ENCODE data around the gene SNX13. TPM values are rescaled to one million over a fixed set of nuclear protein-coding genes. Genes with fewer than 3 reads are reported as not detected.

Gene SNX13
- total RNA-seq, 1 experiment from 2014 or later = 41.8 TPM

DNA sequence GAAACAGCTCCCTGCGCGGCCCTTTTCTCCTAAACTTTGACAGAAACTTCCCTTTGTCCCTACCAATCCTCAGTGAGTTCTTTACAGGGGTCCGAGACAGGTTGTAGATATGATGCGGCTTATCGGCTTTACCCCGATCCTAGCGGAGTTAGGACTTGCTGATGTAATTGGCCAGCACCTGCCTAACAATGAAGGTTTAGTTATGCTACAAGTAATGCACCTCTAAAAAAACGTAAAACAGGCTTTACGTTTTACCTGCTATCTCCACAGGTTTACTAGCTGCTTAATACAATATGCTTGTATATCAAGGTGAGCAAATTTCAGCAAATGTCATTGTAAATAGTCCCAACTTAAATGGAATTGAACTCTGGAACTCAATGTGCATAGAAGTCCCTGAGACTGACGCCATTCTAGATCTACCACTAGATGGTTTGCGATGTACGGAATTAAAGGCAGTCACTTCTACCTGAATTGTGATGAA lies 697 bp upstream of the SNX13 start:
- peaks cover 4% of the 10 kb centered on the region for H3K27me3 Mint-ChIP-seq (ENCODE audit: insufficient read depth, unreplicated experiment)
- TF ChIP-seq, protein P1, sequence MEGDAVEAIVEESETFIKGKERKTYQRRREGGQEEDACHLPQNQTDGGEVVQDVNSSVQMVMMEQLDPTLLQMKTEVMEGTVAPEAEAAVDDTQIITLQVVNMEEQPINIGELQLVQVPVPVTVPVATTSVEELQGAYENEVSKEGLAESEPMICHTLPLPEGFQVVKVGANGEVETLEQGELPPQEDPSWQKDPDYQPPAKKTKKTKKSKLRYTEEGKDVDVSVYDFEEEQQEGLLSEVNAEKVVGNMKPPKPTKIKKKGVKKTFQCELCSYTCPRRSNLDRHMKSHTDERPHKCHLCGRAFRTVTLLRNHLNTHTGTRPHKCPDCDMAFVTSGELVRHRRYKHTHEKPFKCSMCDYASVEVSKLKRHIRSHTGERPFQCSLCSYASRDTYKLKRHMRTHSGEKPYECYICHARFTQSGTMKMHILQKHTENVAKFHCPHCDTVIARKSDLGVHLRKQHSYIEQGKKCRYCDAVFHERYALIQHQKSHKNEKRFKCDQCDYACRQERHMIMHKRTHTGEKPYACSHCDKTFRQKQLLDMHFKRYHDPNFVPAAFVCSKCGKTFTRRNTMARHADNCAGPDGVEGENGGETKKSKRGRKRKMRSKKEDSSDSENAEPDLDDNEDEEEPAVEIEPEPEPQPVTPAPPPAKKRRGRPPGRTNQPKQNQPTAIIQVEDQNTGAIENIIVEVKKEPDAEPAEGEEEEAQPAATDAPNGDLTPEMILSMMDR (IDR thresholded peaks at IDR 0.05; ENCODE audit: insufficient read depth in 1 of 2, low read depth in 1 of 2, low read length in 1 of 2, severe bottlenecking in 1 of 2, unreplicated experiment in 1 of 2) = no peak
- H3K27ac Mint-ChIP-seq (ENCODE audit: unreplicated experiment) = peak overlapping the region; percentile 100
- H3K36me3 ChIP-seq (ENCODE audit: control insufficient read depth, insufficient read depth, low read length) = no peaks in the 10 kb centered on the region
- no peaks in the 10 kb centered on the region for H3K9me3 Mint-ChIP-seq (ENCODE audit: unreplicated experiment)
- H3K4me1 Mint-ChIP-seq (ENCODE audit: low read depth, unreplicated experiment) = peaks cover 24% of the 10 kb centered on the region
- peak overlapping the region; percentile 100 for H3K4me3 Mint-ChIP-seq (ENCODE audit: unreplicated experiment)
- TSS peak; percentile 74 for BruUV-seq (replicated peaks)
- intact Hi-C loops (cut with micrococcal nuclease; ENCODE audit: unreplicated experiment) = loop anchor here (1.0 to 10.0 kb wide), 3 partner anchors 28 to 236 kb away; no protein-coding TSS in a partner anchor
- DNase-seq = peak in 1 of 2 experiments; percentile 14
- H3K36me3 Mint-ChIP-seq (ENCODE audit: insufficient read depth, unreplicated experiment) = peaks cover 22% of the 10 kb centered on the region
- H3K9me3 ChIP-seq = no peaks in the 10 kb centered on the region
- 0 out of 2 replicates have a peak, but pooled peaks cover 8% of the 10 kb centered on the region for H3K4me1 ChIP-seq
- H3K4me3 ChIP-seq (ENCODE audit: low read depth, low read length) = peak overlapping the region; percentile 99
- POLR2A ChIA-PET = no interaction called here
- H3K27me3 ChIP-seq (replicated peaks; ENCODE audit: control insufficient read depth, insufficient read depth, low read length) = no peaks in the 10 kb centered on the region
- CTCF ChIA-PET = no interaction called here

DNA sequence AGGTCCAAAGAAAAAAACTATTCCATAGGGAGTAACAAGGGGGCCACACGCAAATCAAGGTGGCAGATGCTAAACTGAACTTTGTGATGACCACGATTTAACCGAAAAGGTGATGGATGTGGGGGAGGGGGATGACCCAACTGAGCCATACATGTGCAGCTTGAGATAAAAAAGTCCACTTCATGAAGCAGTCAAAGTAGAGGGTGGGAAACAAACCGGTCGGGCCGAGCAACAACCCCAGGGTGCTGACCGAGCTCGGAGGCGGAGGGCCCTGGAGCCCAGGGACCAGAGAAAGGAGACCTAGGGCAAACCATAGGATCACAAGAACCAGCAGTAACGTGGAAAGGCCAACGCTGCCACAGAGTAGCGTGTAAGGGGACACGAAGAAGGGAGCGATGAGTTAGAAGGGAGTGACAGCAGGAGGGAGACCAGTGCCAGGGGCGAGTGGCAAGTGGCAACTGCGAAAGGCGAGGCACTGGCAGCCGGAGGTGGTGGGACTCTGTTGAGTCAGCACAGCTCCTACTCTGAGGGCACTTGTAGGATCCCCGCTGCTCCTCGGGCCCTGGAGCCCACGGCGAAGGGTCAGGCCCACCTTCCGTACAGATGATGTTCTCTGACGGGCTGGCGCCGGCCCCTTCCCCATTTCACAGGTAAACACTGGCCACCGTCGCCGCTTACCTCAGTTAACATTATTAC lies 540 bp downstream of the SNX13 start:
- H3K36me3 Mint-ChIP-seq (ENCODE audit: insufficient read depth, unreplicated experiment) = peaks cover 15% of the 10 kb centered on the region
- no TSS peak for BruUV-seq (replicated peaks)
- Histone ChIP-seq H3K9me3 (no peaks in the 10 kb centered on the region), H3K36me3 (ENCODE audit: control insufficient read depth, insufficient read depth, low read length) (no peaks in the 10 kb centered on the region), H3K4me3 (ENCODE audit: low read depth, low read length) (peak overlapping the region; percentile 99), H3K4me1 (0 out of 2 replicates have a peak, but pooled peaks cover 8% of the 10 kb centered on the region), H3K27me3 (replicated peaks; ENCODE audit: control insufficient read depth, insufficient read depth, low read length) (no peaks in the 10 kb centered on the region)
- no peaks in the 10 kb centered on the region for H3K27me3 Mint-ChIP-seq (ENCODE audit: insufficient read depth, unreplicated experiment)
- CTCF ChIA-PET = no interaction called here
- H3K27ac Mint-ChIP-seq (ENCODE audit: unreplicated experiment) = peak overlapping the region; percentile 100
- TF ChIP-seq, protein P1 (IDR thresholded peaks at IDR 0.05; ENCODE audit: insufficient read depth in 1 of 2, low read depth in 1 of 2, low read length in 1 of 2, severe bottlenecking in 1 of 2, unreplicated experiment in 1 of 2) = no peak
- no peaks in the 10 kb centered on the region for H3K9me3 Mint-ChIP-seq (ENCODE audit: unreplicated experiment)
- POLR2A ChIA-PET = no interaction called here
- peak; percentile 55 to 61 for DNase-seq
- H3K4me1 Mint-ChIP-seq (ENCODE audit: low read depth, unreplicated experiment) = peaks cover 24% of the 10 kb centered on the region
- H3K4me3 Mint-ChIP-seq (ENCODE audit: unreplicated experiment) = peak overlapping the region; percentile 100
- intact Hi-C loops (cut with micrococcal nuclease; ENCODE audit: unreplicated experiment) = loop anchor here (1.0 to 10.0 kb wide), 3 partner anchors 30 to 235 kb away; no protein-coding TSS in a partner anchor

DNA sequence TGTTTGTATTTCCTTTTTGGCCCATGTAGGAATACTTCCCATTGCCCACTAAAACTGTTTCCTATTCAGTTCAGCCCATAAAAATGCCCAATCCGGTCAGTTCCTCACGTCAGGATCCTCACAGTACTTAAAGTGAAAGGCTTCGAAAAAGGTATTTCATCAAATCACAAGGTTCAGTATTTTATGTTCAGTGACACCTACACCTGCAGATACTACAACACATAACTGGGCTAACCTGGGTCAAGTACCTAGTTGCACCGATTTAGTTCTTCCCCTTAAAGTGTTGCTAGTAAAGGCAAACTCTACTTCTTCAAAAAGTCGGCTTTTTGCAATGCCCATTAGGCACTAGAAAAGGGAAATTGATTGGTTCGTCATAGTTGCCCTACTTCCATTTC lies 1.1 kb downstream of the SNX13 start:
- Mint-ChIP-seq H3K36me3 (ENCODE audit: insufficient read depth, unreplicated experiment) (peaks cover 15% of the 10 kb centered on the region), H3K9me3 (ENCODE audit: unreplicated experiment) (no peaks in the 10 kb centered on the region), H3K27me3 (ENCODE audit: insufficient read depth, unreplicated experiment) (no peaks in the 10 kb centered on the region), H3K4me1 (ENCODE audit: low read depth, unreplicated experiment) (peaks cover 24% of the 10 kb centered on the region), H3K27ac (ENCODE audit: unreplicated experiment) (peak overlapping the region; percentile 100), H3K4me3 (ENCODE audit: unreplicated experiment) (peak overlapping the region; percentile 100)
- Histone ChIP-seq H3K9me3 (no peaks in the 10 kb centered on the region), H3K4me3 (ENCODE audit: low read depth, low read length) (peak overlapping the region; percentile 99), H3K36me3 (ENCODE audit: control insufficient read depth, insufficient read depth, low read length) (no peaks in the 10 kb centered on the region), H3K4me1 (0 out of 2 replicates have a peak, but pooled peaks cover 8% of the 10 kb centered on the region), H3K27me3 (replicated peaks; ENCODE audit: control insufficient read depth, insufficient read depth, low read length) (no peaks in the 10 kb centered on the region)
- BruUV-seq (replicated peaks) = TSS peak; percentile 37
- no peak for DNase-seq
- CTCF ChIA-PET = no interaction called here
- TF ChIP-seq, protein P1 (IDR thresholded peaks at IDR 0.05; ENCODE audit: insufficient read depth in 1 of 2, low read depth in 1 of 2, low read length in 1 of 2, severe bottlenecking in 1 of 2, unreplicated experiment in 1 of 2) = no peak
- POLR2A ChIA-PET = no interaction called here
- intact Hi-C loops (cut with micrococcal nuclease; ENCODE audit: unreplicated experiment) = no loop called here

Data from Caco-2 (cell line).